MCF 10A (cell line): ENCODE data around the gene RIMS1. TPM values are rescaled to one million over a fixed set of nuclear protein-coding genes. Genes with fewer than 3 reads are reported as not detected.

ENCODE experiments used
- BruUV-seq: library from RNA; stranded (reverse); fragments of 400-500 nt; replicated peaks from 2 replicates; lab custom pipeline; 2021; lab: Mats Ljungman, UMichigan
- CTCF ChIA-PET: fragments of 300-600 bp; sonication (Branson Sonifier 250); formaldehyde crosslinking; extraction: SDS; loops from one replicate; lab custom pipeline; 2021; ENCODE audit warnings: antibody characterized with exemption, inconsistent platforms; lab: Yijun Ruan, JAX
- POLR2A ChIA-PET: fragments of 300-600, 350-650 bp; sonication (Branson Sonifier 250); formaldehyde crosslinking; extraction: SDS; loops from one replicate; lab custom pipeline; 2020; ENCODE audit warnings: antibody characterized with exemption, inconsistent platforms; lab: Yijun Ruan, JAX
- DNase-seq: peaks from one replicate; pipeline ENCODE4 v3.0.0-alpha.2; 2018; ENCODE audit not compliant: unreplicated experiment
- H3K27ac Mint-ChIP-seq: one replicate; pipeline ENCODE4 v1.8.0; 2022; ENCODE audit warnings: mild to moderate bottlenecking, low read depth, mixed read lengths; ENCODE audit not compliant: unreplicated experiment
- H3K27me3 Mint-ChIP-seq: one replicate; pipeline ENCODE4 v1.8.0; 2022; ENCODE audit warnings: mixed read lengths; ENCODE audit not compliant: insufficient read depth, unreplicated experiment
- H3K36me3 Mint-ChIP-seq: one replicate; pipeline ENCODE4 v1.8.0; 2022; ENCODE audit warnings: mild to moderate bottlenecking, moderate library complexity, mixed read lengths; ENCODE audit not compliant: insufficient read depth, unreplicated experiment
- H3K4me1 Mint-ChIP-seq: one replicate; pipeline ENCODE4 v1.8.0; 2022; ENCODE audit warnings: mixed read lengths; ENCODE audit not compliant: insufficient read depth, unreplicated experiment
- H3K4me3 Mint-ChIP-seq: one replicate; pipeline ENCODE4 v1.8.0; 2022; ENCODE audit warnings: mild to moderate bottlenecking, moderate library complexity, mixed read lengths; ENCODE audit not compliant: unreplicated experiment
- H3K9me3 Mint-ChIP-seq: one replicate; pipeline ENCODE4 v1.8.0; 2022; ENCODE audit warnings: mixed read lengths; ENCODE audit not compliant: unreplicated experiment
- CTCF ChIP-seq: fragments of 200-600 bp; IDR thresholded peaks from one replicate; pipeline ENCODE4 v1.8.0; 2022; ENCODE audit warnings: antibody characterized with exemption, mild to moderate bottlenecking; ENCODE audit not compliant: unreplicated experiment
- intact Hi-C: fragments of 100-400 bp; cut with micrococcal nuclease; formaldehyde crosslinking; loops from 2 replicates; pipeline ENCODE4 v1.14.1; 2022
- total RNA-seq: library from RNA; stranded (reverse); gene quantifications from 2 replicates; pipeline ENCODE4 v1.2.3, GENCODE V29; 2022

The RIMS1 gene
- total RNA-seq, 1 experiment from 2014 or later: not detected

GRCh38 chr6:72371473-72371872 lies 485.1 kb downstream of the RIMS1 start:
- H3K4me1 Mint-ChIP-seq: no peaks in the 10 kb centered on the region
- no peaks in the 10 kb centered on the region for H3K9me3 Mint-ChIP-seq
- BruUV-seq: no TSS peak
- ChIA-PET POLR2A (no interaction called here), CTCF (no interaction called here)
- no peak overlapping the region for H3K27ac Mint-ChIP-seq
- no peak for DNase-seq
- peaks cover 35% of the 10 kb centered on the region for H3K27me3 Mint-ChIP-seq
- H3K4me3 Mint-ChIP-seq: no peak overlapping the region
- no peak for TF ChIP-seq CTCF
- intact Hi-C loops: no loop called here
- no peaks in the 10 kb centered on the region for H3K36me3 Mint-ChIP-seq

GRCh38 chr6:72374172-72374571 lies 487.8 kb downstream of the RIMS1 start:
- Mint-ChIP-seq H3K27me3 (peaks cover 38% of the 10 kb centered on the region), H3K4me3 (no peak overlapping the region), H3K27ac (no peak overlapping the region), H3K36me3 (no peaks in the 10 kb centered on the region), H3K9me3 (no peaks in the 10 kb centered on the region), H3K4me1 (no peaks in the 10 kb centered on the region)
- no peak for DNase-seq
- intact Hi-C loops: no loop called here
- ChIA-PET CTCF (interaction anchor here (0.8 kb wide), 1 partner anchor 670 kb away, joined by 3 read pairs; no protein-coding TSS in a partner anchor), POLR2A (no interaction called here)
- BruUV-seq: no TSS peak
- no peak for TF ChIP-seq CTCF

GRCh38 chr6:72374857-72375256 lies 488.5 kb downstream of the RIMS1 start:
- no peak for DNase-seq
- ChIA-PET POLR2A (no interaction called here), CTCF (interaction anchor here (0.6 to 0.8 kb wide), 3 partner anchors 11 to 669 kb away, joined by 3 read pairs; no protein-coding TSS in a partner anchor)
- Mint-ChIP-seq H3K36me3 (no peaks in the 10 kb centered on the region), H3K9me3 (no peaks in the 10 kb centered on the region), H3K4me3 (no peak overlapping the region), H3K27me3 (peaks cover 37% of the 10 kb centered on the region), H3K4me1 (no peaks in the 10 kb centered on the region), H3K27ac (no peak overlapping the region)
- no TSS peak for BruUV-seq
- intact Hi-C loops: no loop called here
- TF ChIP-seq CTCF: no peak

- BruUV-seq: no TSS peak
- no peaks in the 10 kb centered on the region for H3K36me3 Mint-ChIP-seq
- ChIA-PET POLR2A (no interaction called here), CTCF (no interaction called here)
- intact Hi-C loops: no loop called here
- no peaks in the 10 kb centered on the region for H3K9me3 Mint-ChIP-seq
- no peak for DNase-seq
- no peak overlapping the region for H3K4me3 Mint-ChIP-seq
- H3K4me1 Mint-ChIP-seq: no peaks in the 10 kb centered on the region
- H3K27me3 Mint-ChIP-seq: peaks cover 37% of the 10 kb centered on the region
- TF ChIP-seq CTCF: no peak
- H3K27ac Mint-ChIP-seq: no peak overlapping the region
Observed at GRCh38 chr6:72376736-72377135, 490.4 kb downstream of the RIMS1 start.
